ENCODE measurements around the gene SEC24D.

Gene SEC24D

DNA sequence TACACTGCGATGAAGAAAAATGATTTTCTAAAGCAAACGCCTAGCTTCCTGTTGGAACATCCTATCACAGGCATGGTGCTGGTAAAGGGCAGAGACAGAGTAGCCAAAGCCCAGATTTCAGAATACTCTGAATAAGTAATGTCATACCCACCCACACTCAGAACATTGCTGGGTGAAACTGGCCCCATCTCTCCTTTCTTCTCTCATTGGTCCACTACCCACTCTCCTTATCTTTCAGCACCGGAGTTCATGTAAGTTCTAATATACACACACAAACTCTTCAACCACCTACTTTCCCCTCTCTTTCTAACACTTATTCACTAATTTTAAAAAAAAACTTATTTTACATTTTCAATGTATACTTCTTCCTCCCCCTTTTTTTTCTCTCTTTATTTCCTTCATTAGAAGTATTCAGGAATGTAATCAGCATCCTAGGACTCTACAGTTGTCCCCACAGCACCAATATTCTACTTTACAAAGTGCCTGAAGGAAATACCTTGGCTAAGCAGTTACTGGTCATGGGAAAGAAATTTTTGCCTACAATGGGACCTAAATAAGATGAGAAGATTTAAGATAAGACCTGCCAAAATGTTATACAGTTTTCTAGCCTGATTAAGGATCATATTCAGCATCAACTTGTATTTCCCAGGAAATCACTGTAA lies 63.0 kb downstream of the SEC24D start:
- no peak for DNase-seq

DNA sequence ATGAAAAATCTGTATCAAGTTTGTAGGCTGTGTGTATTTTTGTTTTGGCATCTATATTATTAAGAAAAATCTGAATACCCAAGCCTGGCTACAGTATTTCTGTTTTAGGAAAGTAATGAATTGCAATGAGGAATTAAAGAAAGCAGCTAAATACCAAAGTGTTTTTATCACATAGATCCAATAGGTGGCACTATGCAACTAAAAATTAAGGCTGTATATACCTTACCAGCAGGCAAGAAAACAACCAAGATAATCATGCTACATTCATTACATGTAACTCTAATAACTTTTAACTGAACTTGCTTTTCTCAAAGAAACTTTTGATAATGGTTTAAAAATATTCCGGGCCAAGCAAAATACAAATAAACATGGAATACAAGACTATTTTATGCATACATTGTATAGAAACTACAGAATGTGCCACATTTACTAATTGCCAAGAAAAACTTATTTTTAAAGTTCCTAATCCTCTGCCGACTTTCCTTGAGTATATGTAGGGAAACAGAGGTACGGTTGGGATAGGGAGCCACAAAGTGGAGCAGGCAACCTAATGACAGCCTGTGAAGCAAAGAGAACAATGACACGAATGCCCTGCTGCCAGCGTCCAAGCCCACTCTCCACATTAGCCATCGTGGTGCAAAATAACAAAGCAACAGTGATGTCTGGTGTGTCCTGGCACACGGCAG lies 63.7 kb downstream of the SEC24D start:
- peak; percentile 47 for DNase-seq

DNA sequence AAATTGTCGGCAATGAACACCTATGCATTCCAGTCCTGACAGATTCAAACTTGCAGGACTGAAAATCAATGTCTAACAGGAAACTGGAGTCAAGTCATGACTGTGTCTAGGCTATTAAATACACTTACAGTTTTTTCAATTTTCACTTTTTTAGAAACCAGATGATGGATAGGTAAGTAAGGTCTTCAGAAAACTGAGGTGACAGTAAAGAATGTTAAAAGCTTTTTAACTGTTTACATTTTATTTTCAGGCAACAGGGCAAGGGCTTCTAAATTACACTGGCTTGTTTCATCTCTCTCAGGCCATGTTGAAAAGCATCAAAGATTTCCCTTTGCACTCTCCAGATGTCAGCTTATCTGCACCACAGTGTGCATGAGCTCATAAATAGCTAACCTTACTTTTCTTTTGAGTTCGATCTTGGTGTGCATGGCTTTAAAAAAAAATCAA lies 65.2 kb downstream of the SEC24D start:
- no peak for DNase-seq

DNA sequence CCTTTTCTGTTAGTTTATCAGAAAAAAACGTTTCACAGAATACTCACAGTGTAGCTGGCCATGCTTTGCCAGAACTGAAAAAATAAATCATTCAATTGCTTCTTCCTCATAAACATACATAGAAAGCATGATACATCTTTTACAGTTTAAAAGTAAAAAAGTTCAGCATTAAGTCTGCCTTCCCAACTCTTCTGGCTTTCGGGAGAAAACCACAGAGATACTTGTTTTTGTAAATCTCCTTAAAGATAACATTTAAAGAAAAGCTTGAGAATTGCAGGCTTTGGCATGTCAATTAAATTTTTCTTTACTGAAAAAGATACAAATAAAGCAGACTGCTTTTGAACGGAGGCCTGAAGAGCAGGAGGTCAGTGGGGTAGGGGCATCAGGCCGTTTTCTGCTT lies 66.8 kb downstream of the SEC24D start:
- no peak for DNase-seq

DNA sequence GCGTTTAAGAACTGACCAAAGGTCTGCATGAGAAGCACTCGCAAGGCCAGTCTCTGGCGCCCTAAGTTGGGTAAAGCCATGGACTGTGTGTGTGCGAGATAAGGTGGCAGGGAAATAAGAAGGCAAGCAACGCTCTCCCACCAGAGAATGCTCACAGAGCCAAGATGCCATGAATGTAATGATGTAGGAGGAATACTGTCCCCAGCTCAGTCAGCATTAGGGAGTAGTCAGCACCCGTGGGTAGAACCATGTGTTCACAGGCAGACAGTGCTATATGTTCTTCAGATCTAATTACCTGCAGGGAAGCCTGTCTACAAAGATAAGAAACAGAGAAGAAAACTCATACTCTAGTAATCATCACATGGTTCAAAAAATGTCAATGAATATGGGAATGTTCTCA lies 68.8 kb downstream of the SEC24D start:
- DNase-seq: no peak

DNA sequence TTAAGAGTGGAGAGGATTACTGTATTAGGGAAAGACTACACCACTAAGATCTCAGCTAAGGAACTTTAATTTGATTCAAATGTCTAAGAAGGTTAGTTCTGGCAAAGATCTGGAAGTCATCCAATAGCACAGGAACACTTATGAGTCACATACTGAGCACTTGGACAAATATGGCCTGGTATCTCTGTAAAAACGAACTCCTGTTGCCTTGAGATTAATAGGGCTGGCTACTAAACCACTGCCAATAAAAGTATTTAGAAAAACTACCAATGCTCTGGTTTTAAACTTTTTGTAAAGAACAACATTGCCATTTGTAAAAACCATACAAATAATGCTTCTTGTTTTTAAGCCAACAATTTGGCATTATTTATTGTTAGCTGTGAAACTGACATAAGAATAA lies 70.5 kb downstream of the SEC24D start:
- no peak for DNase-seq

DNA sequence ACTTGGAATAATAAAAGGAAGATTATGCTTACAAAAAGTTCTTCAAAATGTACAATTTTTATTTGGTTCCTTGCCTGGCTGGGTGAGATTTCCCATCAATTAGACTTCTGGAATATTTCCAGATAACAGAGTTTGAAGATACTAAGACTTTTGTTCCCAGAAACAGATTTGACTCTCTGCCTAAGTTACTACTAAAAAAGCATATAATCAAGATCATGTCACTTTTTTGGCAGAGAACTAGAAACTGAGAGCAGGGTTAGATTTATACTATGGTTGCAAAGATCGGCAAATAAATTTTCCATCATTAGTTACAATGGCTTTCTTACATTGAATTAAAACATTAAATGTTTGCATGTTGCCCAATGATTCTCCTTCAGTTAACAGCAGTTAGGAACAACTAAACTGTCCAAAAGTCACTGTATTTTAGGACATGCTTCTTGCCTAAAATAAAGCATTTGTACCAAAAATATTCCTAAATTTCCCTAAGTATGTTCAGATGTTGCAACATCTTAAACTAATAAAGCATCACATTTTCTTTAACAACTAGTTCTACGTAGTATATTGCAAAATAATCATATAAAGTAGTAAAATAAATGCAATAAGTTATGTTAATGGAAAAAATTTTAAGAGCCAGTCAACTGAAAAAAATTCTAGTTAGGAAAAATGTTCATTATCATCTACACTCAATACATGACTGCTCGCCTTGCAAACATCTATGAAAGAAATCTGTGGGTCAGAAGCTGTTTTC lies 73.0 kb downstream of the SEC24D start:
- no peak for DNase-seq

DNA sequence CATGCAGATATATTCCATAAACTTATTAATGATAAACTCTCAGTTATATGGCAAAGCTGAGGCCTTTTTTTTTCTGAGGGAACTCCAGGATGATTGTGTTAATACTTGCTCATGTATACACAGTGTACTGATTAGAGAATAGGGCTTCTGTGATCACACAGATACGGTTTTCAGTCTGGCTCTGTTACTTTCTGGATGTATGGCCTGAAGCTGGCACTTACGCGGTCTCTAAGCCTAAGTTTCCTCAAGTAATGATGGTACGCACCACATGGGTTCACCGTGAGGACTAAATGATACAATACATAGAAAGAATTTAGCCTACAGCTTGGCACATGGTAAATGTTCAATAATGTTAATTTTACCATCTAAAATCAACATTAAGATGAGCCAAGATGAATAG lies 73.8 kb downstream of the SEC24D start:
- DNase-seq: no peak

DNA sequence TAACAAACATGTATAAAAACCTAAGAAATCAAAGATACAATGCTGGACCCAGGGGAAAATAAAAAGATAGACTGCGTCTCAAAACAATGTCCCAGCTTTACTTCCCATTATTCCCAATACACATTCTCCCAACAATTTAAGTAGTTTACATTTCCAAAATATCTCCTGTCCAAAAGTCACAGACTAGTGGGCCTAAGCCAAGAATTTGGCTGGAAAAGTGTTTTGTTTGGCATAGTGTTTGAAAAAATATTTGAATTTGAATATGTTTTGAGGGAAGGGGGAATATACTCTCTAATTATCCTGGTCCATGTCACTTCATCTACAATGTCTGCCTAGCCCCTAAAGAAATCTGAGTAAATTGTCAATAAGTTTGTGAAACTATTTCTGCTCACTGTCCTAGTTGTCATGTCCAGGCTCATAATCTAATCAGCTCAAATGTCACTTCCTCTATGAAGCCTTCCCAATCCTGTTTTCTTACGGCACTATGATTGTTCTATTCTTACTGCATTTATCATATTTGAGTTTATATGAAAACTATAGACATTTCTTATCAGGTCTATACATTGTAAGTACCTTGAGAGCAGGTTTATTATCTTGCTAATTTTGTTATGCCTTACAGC lies 74.4 kb downstream of the SEC24D start:
- no peak for DNase-seq

DNA sequence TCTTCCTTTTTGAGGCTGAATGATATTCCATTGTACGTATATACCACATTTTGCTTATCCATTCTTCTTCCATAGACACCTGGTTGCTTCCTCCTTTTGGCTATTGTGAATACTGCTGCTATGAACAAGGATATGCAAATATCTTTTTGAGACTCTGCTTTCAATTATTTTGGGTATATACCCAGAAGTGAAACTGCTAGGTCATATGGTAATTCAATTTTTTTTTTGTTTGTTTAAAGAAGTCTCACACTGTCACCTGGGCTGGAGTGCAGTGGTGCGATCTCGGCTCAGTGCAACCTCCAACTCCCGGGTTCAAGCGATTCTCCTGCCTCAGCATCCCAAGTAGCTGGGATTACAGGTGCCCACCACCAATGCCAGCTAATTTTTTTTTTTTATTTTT lies 75.4 kb downstream of the SEC24D start:
- DNase-seq: no peak

DNA sequence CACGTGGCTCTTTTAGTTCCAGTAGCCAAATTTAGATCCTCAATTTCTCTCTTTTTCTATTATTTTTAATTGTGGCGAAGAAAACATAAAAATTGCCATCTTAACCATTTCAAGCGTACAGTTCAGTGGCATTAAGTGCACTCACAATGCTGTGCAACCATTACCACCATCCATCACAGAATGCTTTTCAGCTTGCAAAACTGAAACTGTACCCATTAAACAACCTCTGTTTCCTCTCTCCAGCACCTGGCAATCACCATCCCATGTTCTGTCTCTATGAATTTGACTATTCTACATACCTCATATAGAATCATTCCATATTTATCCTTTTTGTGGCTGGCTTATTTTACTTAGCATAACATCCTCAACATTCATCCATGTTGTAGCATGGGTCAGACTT lies 75.8 kb downstream of the SEC24D start:
- no peak for DNase-seq

DNA sequence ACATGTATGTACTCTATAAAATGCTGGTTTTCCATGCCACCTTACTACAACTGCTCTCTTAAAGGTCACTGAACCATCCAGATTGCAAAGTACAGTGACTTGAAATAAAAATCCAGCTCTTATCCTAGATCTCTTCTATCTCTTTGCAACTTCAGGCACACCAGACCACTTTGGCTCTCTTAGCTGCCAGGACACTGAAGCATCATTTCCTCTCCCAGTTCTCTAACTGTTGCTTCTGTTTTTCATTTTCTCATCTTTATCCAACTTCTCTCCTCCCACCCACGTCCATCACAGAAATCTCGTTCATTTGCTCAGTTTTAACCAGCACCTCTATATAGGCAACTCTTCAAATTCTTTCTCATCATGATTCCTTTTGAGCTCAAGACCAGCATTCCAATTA lies 76.4 kb downstream of the SEC24D start:
- DNase-seq: no peak

DNA sequence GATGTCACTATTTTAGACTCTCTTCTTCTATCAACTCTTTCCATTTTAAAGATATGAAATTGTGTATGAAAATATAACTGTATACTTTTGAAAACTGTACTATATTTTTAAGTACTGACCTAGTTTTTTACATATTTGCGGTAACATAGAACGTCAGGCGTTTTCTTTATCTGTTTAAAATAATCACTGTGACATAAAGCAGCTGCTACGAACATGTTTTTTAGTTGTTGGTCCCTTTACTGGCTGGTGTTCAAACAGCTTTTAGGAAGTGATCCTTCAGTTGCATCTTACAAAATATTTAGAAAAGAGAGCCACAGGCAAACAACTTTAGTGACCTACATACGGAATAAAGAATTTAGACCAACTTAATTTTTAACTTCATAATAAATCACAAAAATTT lies 77.6 kb downstream of the SEC24D start:
- DNase-seq: no peak

DNA sequence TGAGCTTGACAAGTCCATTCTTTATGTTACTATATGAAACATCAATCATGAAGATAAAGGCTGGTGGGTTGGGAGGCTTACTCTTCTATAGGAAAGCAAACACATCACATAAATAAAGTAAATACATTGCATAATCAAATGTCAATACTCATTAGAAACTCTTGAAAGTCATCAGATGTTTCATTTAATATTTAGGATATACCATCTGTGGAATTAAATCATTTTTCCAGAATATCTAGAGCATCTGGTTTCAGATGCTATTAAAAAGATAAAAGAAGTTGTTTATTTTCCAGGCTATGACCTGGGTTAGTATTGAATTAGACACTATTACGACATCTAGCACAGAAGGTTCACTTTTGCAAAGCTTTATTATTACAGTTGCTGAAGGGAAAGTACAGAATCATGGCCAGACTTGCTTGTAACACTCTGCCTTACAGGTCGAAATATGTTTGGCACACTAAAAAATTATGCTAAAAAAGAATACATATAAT lies 78.1 kb downstream of the SEC24D start:
- DNase-seq: no peak

DNA sequence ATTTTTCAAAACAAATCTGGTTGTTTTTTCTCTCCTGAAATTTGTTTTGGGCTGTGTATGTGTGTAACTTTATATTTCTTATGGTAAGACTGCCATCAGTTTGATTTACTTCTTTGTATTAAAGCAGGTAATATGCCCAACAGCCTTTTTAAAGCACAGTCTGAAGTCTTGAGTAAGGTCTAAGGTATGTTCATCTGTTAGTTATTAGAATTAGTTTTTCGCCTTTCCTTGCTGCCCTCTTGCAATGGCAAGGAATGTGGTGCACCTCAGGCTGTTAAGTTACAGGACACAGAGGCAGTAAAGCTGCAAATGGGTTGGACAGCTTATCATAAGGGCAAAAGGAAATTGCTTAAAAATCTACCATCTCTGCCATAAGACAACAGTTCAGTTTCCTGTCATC lies 79.0 kb downstream of the SEC24D start:
- DNase-seq: no peak

DNA sequence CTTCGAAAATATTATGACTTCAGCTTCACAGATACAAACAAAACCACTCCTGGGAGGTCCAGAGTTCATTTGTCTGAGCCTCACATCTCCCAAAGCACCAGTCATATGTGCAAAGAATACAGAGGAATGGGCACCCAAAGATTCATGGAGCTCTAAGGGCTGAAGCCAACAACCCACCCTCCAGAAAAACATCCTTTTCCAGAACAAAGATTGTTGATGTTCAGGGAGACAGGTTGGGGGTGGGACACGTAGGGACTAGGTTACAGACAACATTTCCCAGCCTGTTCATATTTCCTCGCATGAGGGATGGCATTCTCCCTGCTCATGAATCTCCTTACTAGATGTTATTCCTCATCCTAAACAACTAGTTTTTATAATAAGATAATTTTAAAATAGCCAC lies 79.5 kb downstream of the SEC24D start:
- no peak for DNase-seq

DNA sequence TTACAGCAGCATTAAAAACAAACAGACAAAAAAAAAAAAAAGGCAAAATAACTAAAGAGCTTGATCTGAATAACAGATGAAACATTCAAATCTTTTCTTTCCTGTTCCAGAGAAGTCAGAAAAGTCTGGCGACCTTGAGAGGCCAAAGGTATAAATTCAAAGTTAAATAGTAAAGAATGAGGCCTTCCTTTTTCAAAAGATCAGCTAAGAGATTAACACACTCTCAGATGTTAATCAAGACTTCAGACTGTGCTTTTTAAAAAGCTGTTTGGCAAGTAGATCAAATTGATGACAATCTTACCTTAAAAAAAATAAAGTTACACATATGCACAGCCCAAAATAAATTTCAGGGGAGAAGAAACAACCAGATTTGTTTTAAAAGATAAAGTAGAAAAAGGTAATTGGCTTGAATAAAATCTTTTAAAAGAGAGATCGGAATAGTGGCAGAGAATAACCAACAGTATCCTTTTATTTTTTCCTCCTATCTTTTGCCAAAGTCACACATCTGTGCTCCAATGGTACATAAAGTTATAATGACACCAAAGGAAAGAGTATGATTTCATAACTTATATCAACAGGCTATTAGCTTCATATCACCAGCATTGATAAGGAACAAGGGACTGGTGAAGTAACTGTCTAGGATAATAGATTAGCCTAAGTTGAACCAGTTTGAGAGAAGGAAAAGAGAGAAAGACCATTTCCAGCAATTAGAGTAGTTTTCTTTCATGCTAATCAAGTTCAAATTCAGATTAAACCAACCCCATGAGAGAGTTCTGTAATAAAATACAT lies 80.3 kb downstream of the SEC24D start:
- DNase-seq: no peak

DNA sequence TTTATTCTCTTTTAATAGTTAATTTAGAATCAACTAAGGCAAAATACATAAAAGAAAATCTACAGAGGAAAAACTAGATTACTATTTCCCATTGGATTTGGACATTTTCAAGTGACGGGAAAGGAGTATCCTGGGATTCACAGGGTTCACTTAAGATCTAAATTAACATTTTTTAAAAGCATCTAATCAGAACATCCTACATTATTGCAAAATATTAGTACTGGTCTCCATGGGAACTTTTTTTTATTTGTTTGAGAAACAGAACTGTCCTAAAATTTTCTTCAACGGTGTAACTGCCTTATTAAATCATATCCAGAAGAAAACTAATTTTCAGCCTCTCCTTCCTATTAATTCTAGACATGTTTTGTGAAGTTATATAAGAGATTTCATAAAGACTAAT lies 81.0 kb downstream of the SEC24D start:
- no peak for DNase-seq

DNA sequence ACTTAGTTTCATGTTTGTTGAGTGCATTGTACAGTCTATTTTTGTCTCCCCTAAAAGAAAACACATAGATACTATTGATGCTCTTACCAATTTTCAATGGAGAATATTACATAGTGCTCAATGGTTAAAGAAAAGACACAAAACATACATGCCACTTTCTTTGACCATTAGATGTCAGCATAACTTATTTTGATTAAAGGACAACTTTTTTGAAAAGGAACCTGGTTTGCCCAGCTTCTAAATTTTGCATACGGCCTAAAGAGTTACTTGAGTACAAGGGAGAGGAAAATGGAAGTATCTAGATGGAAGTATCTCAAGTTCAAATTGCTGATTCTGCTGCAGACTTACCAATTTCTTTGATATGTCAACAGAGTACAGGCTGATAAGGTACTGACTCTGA lies 82.2 kb downstream of the SEC24D start:
- DNase-seq: no peak

DNA sequence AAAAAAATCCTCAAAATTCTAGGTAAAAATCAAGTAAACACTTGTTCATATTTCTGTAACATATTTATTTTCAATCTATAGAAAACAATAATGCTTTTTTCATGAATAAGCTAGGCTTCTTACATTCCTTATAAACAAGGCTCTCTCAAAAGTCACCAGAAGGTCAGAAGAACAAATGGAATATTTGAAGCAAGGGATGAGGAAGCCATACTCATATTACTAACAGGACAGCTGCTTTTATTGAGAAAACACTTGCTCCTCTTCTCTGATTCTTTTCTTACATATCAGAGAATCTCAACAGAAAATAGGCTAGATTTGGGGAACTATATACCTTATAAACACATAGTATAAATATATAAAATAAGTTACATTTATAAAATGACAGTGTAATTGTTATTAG lies 82.8 kb downstream of the SEC24D start:
- no peak for DNase-seq

DNA sequence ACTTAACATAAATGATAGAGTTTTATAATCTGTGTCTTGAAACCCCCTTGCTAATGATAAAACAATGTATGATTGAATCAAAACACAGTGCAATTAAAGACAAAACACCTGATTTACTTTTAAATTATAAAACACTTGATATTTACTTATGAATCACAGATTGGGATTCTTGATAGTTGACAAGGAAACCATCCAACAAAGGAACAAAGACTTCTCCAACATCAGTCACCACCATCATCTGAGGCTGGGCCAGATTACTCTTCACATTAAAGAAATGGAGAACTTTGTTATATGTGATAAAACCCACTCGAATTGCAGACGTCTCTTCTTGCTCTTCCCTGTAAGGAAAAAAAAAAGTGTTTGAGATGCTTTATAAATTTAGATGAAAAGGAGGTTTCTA lies 83.4 kb downstream of the SEC24D start:
- DNase-seq: no peak

DNA sequence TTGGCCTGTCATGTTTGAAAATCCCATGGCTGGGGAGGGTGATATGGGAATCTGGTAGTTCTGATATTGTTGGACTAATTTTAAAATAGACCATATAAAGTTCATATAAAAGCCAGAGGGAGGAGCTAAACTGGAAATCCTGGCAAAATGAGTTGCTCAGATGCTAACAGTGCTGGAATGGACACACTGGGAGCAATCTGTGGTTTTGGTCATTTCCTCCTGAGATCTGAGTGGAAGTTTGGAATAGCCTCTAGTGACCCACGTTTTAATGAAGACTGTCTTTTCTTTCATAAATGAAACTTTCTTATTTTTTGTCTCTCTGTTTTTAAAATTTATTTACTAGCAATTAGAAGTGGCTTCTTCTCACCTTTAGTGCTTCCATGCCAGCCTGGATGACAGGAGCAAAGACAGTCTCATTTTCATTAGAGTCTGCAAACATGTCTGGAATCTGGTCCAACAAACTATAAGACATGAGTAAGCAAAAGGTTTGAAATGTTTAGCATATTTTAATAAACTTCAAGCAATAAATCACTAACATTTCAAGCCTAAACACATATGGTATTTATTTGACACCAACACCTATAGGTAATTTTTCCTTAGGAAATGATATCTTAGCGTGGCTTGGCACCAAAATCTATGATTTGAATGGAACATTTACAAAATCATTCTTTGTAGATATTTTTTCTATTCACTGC lies 84.2 kb downstream of the SEC24D start:
- DNase-seq: no peak

All from midbrain (tissue), 1 donor.